Measurements from ENCODE around the gene KLC3. TPM values are rescaled to one million over a fixed set of nuclear protein-coding genes. Genes with fewer than 3 reads are reported as not detected.

The KLC3 gene
- total RNA-seq, 1 experiment from 2014 or later, result 22.8 TPM

DNA sequence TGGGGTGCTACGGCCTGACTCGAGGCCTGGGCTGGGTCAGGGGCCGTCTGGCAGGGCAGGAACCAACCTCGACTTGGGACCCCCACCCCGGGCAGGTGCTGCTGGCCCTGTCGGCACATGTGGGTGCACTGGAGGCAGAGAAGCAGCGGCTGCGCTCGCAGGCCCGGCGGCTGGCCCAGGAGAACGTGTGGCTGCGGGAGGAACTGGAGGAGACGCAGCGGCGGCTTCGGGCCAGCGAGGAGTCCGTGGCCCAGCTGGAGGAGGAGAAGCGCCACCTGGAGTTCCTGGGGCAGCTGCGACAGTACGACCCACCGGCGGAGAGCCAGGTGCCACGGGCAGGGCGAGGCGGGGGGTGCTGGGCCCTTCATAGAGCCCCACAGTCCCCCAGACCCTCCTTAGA, 5.9 kb downstream of the KLC3 start:
- ATAC-seq (no peak), DNase-seq (ENCODE audit: low read depth, low spot score) (no peak)
- H2AFZ ChIP-seq (ENCODE audit: low read depth, low read length, poor library complexity, severe bottlenecking), result no peak overlapping the region
- no peaks in the 10 kb centered on the region for H4K20me1 ChIP-seq (ENCODE audit: insufficient read depth)
- H3K4me3 ChIP-seq (replicated peaks in 1 of 2; ENCODE audit: low read depth in 1 of 2, low read length in 2 of 2), result no peak overlapping the region
- H3K9ac ChIP-seq (ENCODE audit: low read length), result no peak overlapping the region
- no peak for TF ChIP-seq CEBPB (IDR thresholded peaks at IDR 0.05; ENCODE audit: low read depth)
- no peak for TF ChIP-seq ZNF274 (IDR thresholded peaks at IDR 0.05; ENCODE audit: low read depth, low read length)
- TF ChIP-seq YY1 (IDR thresholded peaks at IDR 0.05; ENCODE audit: extremely low read depth, insufficient replicate concordance, low read depth, low read length), result no peak
- TF ChIP-seq ATF3 (IDR thresholded peaks at IDR 0.05), result no peak
- no peak for TF ChIP-seq EZH2 (IDR thresholded peaks at IDR 0.05)
- TF ChIP-seq CBX3 (IDR thresholded peaks at IDR 0.05; ENCODE audit: low read depth), result no peak
- no peak for TF ChIP-seq SIN3A (IDR thresholded peaks at IDR 0.05; ENCODE audit: low read depth)
- TF ChIP-seq, protein P1, sequence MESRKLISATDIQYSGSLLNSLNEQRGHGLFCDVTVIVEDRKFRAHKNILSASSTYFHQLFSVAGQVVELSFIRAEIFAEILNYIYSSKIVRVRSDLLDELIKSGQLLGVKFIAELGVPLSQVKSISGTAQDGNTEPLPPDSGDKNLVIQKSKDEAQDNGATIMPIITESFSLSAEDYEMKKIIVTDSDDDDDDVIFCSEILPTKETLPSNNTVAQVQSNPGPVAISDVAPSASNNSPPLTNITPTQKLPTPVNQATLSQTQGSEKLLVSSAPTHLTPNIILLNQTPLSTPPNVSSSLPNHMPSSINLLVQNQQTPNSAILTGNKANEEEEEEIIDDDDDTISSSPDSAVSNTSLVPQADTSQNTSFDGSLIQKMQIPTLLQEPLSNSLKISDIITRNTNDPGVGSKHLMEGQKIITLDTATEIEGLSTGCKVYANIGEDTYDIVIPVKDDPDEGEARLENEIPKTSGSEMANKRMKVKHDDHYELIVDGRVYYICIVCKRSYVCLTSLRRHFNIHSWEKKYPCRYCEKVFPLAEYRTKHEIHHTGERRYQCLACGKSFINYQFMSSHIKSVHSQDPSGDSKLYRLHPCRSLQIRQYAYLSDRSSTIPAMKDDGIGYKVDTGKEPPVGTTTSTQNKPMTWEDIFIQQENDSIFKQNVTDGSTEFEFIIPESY (IDR thresholded peaks at IDR 0.05; ENCODE audit: extremely low read depth, insufficient replicate concordance, low read length), result no peak
- no peak for TF ChIP-seq JUND (IDR thresholded peaks at IDR 0.05)
- TF ChIP-seq SP1 (IDR thresholded peaks at IDR 0.05; ENCODE audit: low read depth), result no peak
- no peak for TF ChIP-seq FOSL1 (IDR thresholded peaks at IDR 0.05; ENCODE audit: low read depth)
- no peaks in the 10 kb centered on the region for H3K9me2 ChIP-seq (ENCODE audit: insufficient read depth)
- peaks cover 11 to 18% of the 10 kb centered on the region in 2 experiments; a peak in 3 of 4 replicates for H3K4me1 ChIP-seq (ENCODE audit: control insufficient read depth in 1 of 2, insufficient read depth in 2 of 2, low read length in 2 of 2)
- intact Hi-C loops (cut with micrococcal nuclease), result no loop called here
- no peaks in the 10 kb centered on the region for H3K9me3 ChIP-seq (ENCODE audit: control insufficient read depth in 1 of 2, insufficient read depth in 1 of 2, low read depth in 1 of 2, low read length in 2 of 2)
- no TSS peak for BruUV-seq (replicated peaks)
- H3K4me2 ChIP-seq (ENCODE audit: low read length), result no peak overlapping the region
- 0 out of 2 replicates have a peak, but pooled peaks cover 3% of the 10 kb centered on the region for H3K79me2 ChIP-seq (ENCODE audit: insufficient read depth, low read length)
- ChIA-PET CTCF (no interaction called here), POLR2A (no interaction called here), RAD21 (ENCODE audit: low non-redundant PET in 1 of 2, low total read pairs in 2 of 2, uncharacterized antibody in 2 of 2, unreplicated experiment in 2 of 2) (no interaction called here)
- H3K27ac ChIP-seq (ENCODE audit: low read depth, low read length), result no peak overlapping the region
- H3K36me3 ChIP-seq (ENCODE audit: control insufficient read depth in 1 of 2, insufficient read depth in 2 of 2, low read length in 2 of 2), result peaks cover 5 to 8% of the 10 kb centered on the region in 2 experiments; a peak in 3 of 4 replicates
- no peaks in the 10 kb centered on the region for H3K27me3 ChIP-seq (ENCODE audit: insufficient read depth, low read length)

Data from HCT116 (cell line).